ENCODE results near the gene TPX2.
"Not testable (repeated sequence)": the region's sequence is repeated elsewhere in the genome, so short reads cannot be mapped to it uniquely, and the experiment has no call there.

The TPX2 gene

DNA sequence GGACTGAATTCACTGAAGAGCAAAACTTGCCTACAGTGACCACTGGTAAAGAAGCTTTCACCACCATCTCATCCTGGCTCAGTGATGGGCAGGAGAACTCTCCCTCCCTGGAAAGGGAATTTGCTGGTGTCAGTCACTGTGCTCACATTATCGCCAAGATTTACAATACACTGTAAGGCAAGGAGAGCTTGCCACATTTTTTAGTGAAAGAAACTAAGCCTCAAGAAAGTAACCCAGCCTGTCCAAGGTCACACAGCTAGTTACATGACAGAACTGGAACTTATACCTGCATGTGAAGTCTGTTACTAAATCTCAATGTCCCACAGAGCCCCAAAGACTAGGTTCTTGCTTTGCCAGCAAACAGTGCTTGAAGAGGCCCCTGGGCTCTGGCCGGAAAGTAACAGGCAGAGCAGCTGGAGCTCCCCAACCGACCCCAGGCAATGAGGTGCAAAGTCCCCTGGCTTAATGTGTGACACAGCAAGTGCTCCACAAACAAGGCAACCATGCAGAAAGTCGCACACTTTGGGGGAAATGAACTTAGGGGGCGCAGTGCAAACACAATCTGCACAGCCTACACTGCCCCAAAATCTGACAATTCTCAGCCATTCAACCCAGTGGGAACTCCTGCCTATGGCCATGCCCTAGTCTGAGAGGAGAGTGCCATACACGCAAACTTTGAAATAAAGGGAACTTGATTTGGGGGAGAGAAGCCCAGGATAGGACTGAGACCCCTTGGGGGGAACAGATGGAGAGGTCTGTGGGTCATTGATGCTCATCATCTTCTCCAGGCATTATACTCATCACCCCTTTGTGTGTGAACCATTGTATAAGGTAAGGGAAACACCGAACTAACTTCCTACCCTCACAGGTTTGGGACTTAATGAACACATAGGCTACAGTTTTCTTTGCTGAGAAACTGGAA is 18.3 kb upstream of the TPX2 start:
- no peak for DNase-seq (ENCODE audit: low spot score)

- no peak for DNase-seq (ENCODE audit: low spot score)
These were observed 17.5 kb upstream of the TPX2 start for GRCh38 chr20:31721408-31722256.

GRCh38 chr20:31722257-31723068 is 16.6 kb upstream of the TPX2 start, which contains the start of gene BCL2L1:
Gene BCL2L1, minus strand, starts transcription at chr20:31722868. Its CDS starts 650 bp downstream, at chr20:31722218.
- DNase-seq (ENCODE audit: low spot score) = peak; percentile 51

DNA sequence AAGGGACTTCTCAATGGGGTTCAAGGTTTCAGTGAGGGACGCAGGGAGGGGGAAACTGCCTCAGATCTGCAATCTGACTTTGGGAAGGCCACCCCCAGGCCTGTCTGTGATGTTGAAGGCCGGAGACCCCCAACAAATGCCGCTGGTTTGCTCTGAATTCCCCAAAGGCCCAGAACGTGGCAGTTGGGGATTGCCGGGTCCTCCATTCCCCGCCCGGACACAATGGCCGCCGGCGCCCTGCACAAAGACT is 16.1 kb upstream of the TPX2 start:
- no peak for DNase-seq (ENCODE audit: low spot score)

- DNase-seq (ENCODE audit: low spot score) = peak; percentile 97
These were observed 15.6 kb upstream of the TPX2 start for GRCh38 chr20:31723319-31724078.

GRCh38 chr20:31731321-31731717 is 7.8 kb upstream of the TPX2 start:
- DNase-seq (ENCODE audit: low spot score) = no peak

- no peak for DNase-seq (ENCODE audit: low spot score)
These were observed 474 bp downstream of the TPX2 start for GRCh38 chr20:31739550-31739977.

- DNase-seq (ENCODE audit: low spot score) = no peak
These were observed 1.1 kb downstream of the TPX2 start for GRCh38 chr20:31740208-31740607.

- DNase-seq (ENCODE audit: low spot score) = no peak
These were observed 1.7 kb downstream of the TPX2 start for GRCh38 chr20:31740656-31741323.

- DNase-seq (ENCODE audit: low spot score) = no peak
These were observed 7.2 kb downstream of the TPX2 start for GRCh38 chr20:31746068-31746878.

GRCh38 chr20:31747028-31747427 is 7.9 kb downstream of the TPX2 start:
- DNase-seq (ENCODE audit: low spot score) = not testable (repeated sequence)

DNA sequence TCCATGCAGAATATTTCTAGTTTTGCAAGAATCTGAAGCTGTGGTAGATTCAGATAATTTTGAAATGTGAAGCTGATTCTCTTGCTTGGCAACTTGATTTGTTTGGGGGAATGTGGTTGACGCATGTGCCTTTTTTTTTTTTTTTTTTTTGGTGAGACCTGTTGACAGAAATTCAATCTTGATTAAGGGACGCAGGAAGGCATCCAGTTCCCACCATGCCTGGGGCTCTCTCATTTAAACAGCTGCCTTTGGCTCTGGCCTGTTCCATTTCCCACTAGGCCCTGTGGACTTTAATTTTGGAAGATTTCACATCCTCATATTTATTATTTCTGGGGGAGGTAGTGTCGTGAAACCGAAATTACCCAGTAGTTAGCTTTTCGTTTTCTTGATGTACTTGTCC is 8.6 kb downstream of the TPX2 start:
- no peak for DNase-seq (ENCODE audit: low spot score)

- DNase-seq (ENCODE audit: low spot score) = no peak
These were observed 10.1 kb downstream of the TPX2 start for GRCh38 chr20:31749223-31749622.

DNA sequence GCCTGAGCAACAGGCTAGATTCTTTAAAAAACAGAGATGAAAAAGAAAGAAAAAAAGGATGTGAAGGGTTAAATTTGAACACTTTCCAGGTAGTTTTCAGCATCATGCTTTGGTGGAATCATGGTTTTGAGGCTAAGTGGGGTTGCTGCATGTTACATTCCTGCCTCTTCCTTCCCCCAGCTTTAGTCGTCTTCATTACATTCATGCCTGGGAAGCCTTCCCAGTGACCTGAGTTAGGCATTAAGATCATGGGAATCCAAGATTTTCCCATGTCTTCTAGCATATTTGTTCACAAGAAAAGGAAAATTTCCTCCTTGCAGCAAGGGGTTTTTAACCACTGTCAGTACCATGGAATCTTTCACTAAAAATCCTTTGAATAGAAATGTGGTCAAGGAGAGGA is 12.0 kb downstream of the TPX2 start:
- no peak for DNase-seq (ENCODE audit: low spot score)

DNA sequence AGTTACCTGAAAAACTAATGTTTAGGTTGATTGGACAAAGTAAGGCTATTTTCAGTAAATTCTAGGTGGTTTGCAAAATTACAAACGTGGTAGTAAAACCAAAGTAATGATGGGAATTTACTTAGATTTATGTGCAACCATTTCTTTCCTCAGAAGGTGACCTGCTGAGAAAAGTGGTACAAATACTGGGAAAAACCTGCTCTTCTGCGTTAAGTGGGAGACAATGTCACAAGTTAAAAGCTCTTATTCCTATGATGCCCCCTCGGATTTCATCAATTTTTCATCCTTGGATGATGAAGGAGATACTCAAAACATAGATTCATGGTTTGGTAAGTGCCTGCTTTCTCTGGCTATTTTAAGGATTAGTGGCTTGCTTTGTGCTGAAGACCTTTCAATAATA is 18.2 kb downstream of the TPX2 start:
- DNase-seq (ENCODE audit: low spot score) = no peak

DNA sequence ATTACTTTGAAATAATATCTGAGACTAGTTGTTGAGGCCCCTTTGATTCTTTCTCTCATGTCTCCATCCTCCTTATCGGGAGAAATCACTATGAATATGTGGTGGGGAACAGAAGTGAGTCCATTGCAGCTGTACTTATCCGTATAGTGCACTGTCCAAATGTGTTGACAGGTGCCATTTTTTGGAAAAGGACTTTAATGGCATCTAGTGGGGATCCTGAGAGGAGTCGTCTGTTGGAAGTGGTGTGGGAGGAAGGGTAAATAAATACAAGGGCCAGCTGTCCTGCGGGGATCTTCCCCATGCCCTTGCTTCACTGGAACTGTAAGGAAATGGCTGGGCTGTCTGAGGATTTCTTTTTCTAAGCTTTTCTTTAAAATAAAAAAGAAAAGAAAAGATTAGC is 19.4 kb downstream of the TPX2 start:
- DNase-seq (ENCODE audit: low spot score) = no peak

- no peak for DNase-seq (ENCODE audit: low spot score)
These were observed 19.9 kb downstream of the TPX2 start for GRCh38 chr20:31758991-31759390.

- DNase-seq (ENCODE audit: low spot score) = no peak
These were observed 20.9 kb downstream of the TPX2 start for GRCh38 chr20:31759836-31760518.

- no peak for DNase-seq (ENCODE audit: low spot score)
These were observed 21.6 kb downstream of the TPX2 start for GRCh38 chr20:31760519-31761240.

Measured in CD4-positive, alpha-beta T cell treated with Interleukin-6 at 100 ng/mL for 8 hours (primary cell).